Activated CD4-positive, alpha-beta T cell treated with anti-CD3 and anti-CD28 coated beads, Interleukin-2, amount 10 ng/mL, durations not matched to agents 24 days and 14 days (primary cell): Measurements from ENCODE around the gene ANK3. TPM values are rescaled to one million over a fixed set of nuclear protein-coding genes. Genes with fewer than 3 reads are reported as not detected.
A peak's percentile ranks its signal among the peaks of the same experiment; 100 is the strongest.

ENCODE experiments used
- DNase-seq: peaks from one replicate; pipeline ENCODE4 v3.0.0; 2022
- H3K27ac Mint-ChIP-seq: one replicate; pipeline ENCODE4 v1.8.0; 2022; ENCODE audit warnings: mild to moderate bottlenecking, mixed read lengths
- H3K27me3 Mint-ChIP-seq: one replicate; pipeline ENCODE4 v1.8.0; 2022; ENCODE audit warnings: mixed read lengths
- H3K36me3 Mint-ChIP-seq: one replicate; pipeline ENCODE4 v1.8.0; 2022; ENCODE audit warnings: low read depth, mild to moderate bottlenecking, mixed read lengths
- H3K4me1 Mint-ChIP-seq: one replicate; pipeline ENCODE4 v1.8.0; 2021; ENCODE audit warnings: mixed read lengths
- H3K4me3 Mint-ChIP-seq: one replicate; pipeline ENCODE4 v1.8.0; 2022; ENCODE audit warnings: mild to moderate bottlenecking, moderate library complexity, mixed read lengths
- H3K9me3 Mint-ChIP-seq: one replicate; pipeline ENCODE4 v1.8.0; 2021; ENCODE audit warnings: mixed read lengths
- intact Hi-C: fragments of 100-400 bp; cut with micrococcal nuclease; formaldehyde crosslinking; loops from one replicate; pipeline ENCODE4 v1.15.1; 2023
- total RNA-seq: library from RNA; stranded (reverse); gene quantifications from 2 replicates; pipeline ENCODE4 v1.2.3, GENCODE V29; 2022

The ANK3 gene
- total RNA-seq, 1 donor from 2014 or later: 23.5 TPM

DNA sequence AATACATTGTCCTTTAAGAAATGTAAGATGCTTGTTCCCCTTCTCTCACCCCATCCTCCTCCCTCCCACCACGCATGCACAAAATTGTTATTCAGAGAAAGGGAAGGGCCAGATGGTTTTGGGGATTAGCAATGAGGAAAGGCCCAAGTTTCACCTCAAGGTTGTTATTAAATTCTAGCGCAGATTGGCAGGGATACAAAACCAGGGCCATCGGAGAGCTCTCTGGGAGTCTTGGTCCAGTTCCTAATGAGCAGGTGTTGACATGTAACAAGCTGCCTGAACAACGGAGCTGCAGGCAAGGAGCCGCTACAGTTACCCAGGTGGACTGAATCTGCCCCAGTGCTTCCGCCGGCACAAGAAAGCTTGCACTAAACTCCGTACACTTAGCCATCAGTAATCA lies 9.7 kb upstream of the ANK3 start:
- intact Hi-C loops: no loop called here
- Mint-ChIP-seq H3K27me3 (no peaks in the 10 kb centered on the region), H3K27ac (no peak overlapping the region), H3K9me3 (no peaks in the 10 kb centered on the region), H3K4me1 (peaks cover 11% of the 10 kb centered on the region), H3K4me3 (no peak overlapping the region), H3K36me3 (no peaks in the 10 kb centered on the region)
- DNase-seq: no peak

DNA sequence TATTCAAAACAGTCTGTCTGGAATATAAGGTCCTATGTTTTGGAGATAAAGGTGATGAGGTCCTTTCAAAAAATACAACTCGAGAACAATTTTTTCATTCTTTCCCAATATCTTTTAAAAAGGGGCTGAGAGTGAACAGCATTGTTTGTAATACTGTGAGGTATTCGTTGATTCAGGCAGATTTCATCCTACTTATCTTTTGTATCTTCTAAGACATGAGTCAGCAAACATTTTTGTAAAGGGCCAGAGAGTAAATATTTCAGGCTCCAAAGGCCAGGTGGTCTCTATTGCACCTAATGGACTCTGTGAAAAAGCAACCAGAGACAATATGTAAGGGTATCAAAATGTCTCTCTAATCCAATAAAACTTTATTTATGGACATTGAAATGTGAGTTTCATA lies 8.1 kb upstream of the ANK3 start:
- H3K27ac Mint-ChIP-seq: no peak overlapping the region
- no peak for DNase-seq
- H3K27me3 Mint-ChIP-seq: no peaks in the 10 kb centered on the region
- H3K9me3 Mint-ChIP-seq: no peaks in the 10 kb centered on the region
- H3K4me3 Mint-ChIP-seq: no peak overlapping the region
- peaks cover 14% of the 10 kb centered on the region for H3K4me1 Mint-ChIP-seq
- no peaks in the 10 kb centered on the region for H3K36me3 Mint-ChIP-seq
- intact Hi-C loops: no loop called here

DNA sequence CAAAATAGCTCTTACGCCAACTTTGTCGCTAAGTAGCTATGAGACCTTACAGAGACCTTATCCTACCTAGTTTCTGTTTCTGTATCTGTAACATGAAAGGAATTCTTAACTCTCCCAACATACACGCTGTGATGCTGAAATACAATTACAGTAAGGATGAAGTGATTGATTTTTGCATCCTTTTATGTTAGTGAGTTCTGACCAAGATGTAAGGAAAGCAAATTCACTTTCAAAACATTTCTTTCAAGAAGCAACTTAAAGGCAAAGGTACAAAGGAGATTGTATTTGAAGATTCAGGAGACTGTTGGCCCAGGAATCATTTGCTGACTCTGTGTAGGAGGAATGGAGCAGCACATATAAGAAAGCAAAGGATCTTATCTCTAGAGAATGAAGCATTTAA lies 7.1 kb upstream of the ANK3 start:
- Mint-ChIP-seq H3K27ac (no peak overlapping the region), H3K4me3 (no peak overlapping the region), H3K27me3 (no peaks in the 10 kb centered on the region), H3K9me3 (no peaks in the 10 kb centered on the region), H3K36me3 (no peaks in the 10 kb centered on the region), H3K4me1 (peaks cover 14% of the 10 kb centered on the region)
- no peak for DNase-seq
- intact Hi-C loops: no loop called here

- Mint-ChIP-seq H3K27ac (no peak overlapping the region), H3K36me3 (no peaks in the 10 kb centered on the region), H3K27me3 (no peaks in the 10 kb centered on the region), H3K4me3 (no peak overlapping the region), H3K9me3 (no peaks in the 10 kb centered on the region), H3K4me1 (peaks cover 14% of the 10 kb centered on the region)
- no peak for DNase-seq
- intact Hi-C loops: no loop called here
These were observed 6.0 kb upstream of the ANK3 start for GRCh38 chr10:60395711-60396110.

DNA sequence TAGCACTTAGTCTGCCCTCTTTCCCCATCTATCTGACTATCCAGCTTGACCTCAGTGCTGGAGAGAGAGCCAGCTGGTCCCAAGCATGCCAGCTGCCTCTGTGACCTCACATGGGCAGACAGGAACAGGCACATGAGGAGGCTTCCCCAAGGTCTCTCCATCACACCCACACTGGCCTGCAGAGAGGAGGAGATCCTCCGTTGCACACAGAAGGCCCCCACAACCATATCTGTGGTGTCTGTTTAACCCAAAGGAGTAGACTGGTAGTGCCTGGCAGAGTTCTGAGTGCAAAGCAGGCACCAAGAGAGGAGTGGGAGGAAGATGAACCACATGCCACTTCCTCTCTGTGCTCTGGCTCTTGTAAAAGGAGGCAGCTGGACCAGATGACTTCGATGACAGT lies 4.8 kb upstream of the ANK3 start:
- peak; percentile 69 for DNase-seq

GRCh38 chr10:60390224-60390626 lies 550 bp upstream of the ANK3 start:
- no peaks in the 10 kb centered on the region for H3K9me3 Mint-ChIP-seq
- no peak for DNase-seq
- H3K4me1 Mint-ChIP-seq: peaks cover 14% of the 10 kb centered on the region
- no peak overlapping the region for H3K4me3 Mint-ChIP-seq
- no peak overlapping the region for H3K27ac Mint-ChIP-seq
- no peaks in the 10 kb centered on the region for H3K36me3 Mint-ChIP-seq
- no peaks in the 10 kb centered on the region for H3K27me3 Mint-ChIP-seq
- intact Hi-C loops: no loop called here

More for the DNA sequence above, 4.8 kb upstream of the ANK3 start:
- Mint-ChIP-seq H3K4me1 (peaks cover 14% of the 10 kb centered on the region), H3K4me3 (no peak overlapping the region), H3K27ac (no peak overlapping the region), H3K27me3 (no peaks in the 10 kb centered on the region), H3K9me3 (no peaks in the 10 kb centered on the region), H3K36me3 (no peaks in the 10 kb centered on the region)
- intact Hi-C loops: no loop called here

DNA sequence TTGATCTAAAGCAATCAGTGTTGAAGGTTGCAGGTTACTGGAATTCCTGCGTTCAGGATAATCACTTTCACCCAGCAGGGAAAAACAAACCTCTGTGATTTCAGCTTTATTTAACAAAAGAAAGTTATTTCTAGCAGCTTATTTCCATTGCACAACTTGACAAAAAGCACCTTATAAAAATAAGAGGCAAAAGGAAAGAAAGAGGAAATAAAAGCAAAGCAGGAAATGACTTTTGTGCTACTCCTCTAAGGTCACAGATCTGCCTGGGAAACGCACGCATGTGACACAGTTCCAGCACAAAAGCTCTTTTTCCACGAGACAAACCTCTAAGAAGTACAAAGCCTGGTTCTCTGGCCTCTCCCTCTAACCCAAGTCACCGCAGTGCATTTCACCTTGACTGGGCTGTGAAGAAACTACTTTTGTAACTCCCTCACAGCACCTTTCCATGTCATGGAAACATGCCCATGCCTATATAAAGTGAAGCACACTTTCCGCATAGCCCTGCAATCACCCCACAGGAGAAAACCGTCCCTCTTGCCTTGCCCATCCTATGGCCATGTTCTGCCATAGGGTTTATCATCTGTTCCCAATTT lies 870 bp downstream of the ANK3 start:
- Mint-ChIP-seq H3K36me3 (no peaks in the 10 kb centered on the region), H3K9me3 (no peaks in the 10 kb centered on the region), H3K27ac (peak overlapping the region; percentile 32), H3K27me3 (no peaks in the 10 kb centered on the region), H3K4me3 (no peak overlapping the region), H3K4me1 (peaks cover 9% of the 10 kb centered on the region)
- intact Hi-C loops: no loop called here
- DNase-seq: no peak

GRCh38 chr10:60388116-60388625 lies 1.5 kb downstream of the ANK3 start:
- Mint-ChIP-seq H3K4me1 (peaks cover 7% of the 10 kb centered on the region), H3K27ac (no peak overlapping the region), H3K9me3 (no peaks in the 10 kb centered on the region), H3K4me3 (no peak overlapping the region), H3K36me3 (no peaks in the 10 kb centered on the region), H3K27me3 (no peaks in the 10 kb centered on the region)
- DNase-seq: no peak
- intact Hi-C loops: no loop called here

DNA sequence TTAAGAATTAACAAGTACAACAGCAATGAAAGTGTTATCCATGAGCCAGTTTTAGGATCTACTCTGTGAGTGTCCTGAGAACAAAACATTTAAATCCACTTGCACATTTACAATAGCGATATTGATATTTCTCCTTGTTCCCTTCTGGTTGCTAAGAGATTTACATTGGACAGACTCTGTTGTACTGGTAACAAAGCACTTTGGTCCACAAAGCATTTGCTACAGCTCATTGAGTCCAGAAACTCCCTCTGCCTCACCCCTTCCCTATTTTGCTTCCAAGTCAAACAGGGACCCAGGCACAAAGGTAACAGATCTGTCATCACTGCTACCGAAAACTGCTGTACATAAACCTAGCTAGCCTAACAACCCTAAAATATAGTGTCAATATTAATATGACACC lies 2.1 kb downstream of the ANK3 start:
- Mint-ChIP-seq H3K9me3 (no peaks in the 10 kb centered on the region), H3K27me3 (no peaks in the 10 kb centered on the region), H3K36me3 (no peaks in the 10 kb centered on the region), H3K27ac (no peak overlapping the region), H3K4me3 (no peak overlapping the region), H3K4me1 (peaks cover 7% of the 10 kb centered on the region)
- DNase-seq: no peak
- intact Hi-C loops: no loop called here

- no peak overlapping the region for H3K27ac Mint-ChIP-seq
- no peaks in the 10 kb centered on the region for H3K36me3 Mint-ChIP-seq
These were observed 4.3 kb downstream of the ANK3 start for GRCh38 chr10:60385399-60385738.

GRCh38 chr10:60384708-60385398 lies 4.8 kb downstream of the ANK3 start:
- intact Hi-C loops: no loop called here
- peaks cover 7% of the 10 kb centered on the region for H3K4me1 Mint-ChIP-seq
- DNase-seq: no peak
- H3K4me3 Mint-ChIP-seq: no peak overlapping the region
- H3K9me3 Mint-ChIP-seq: no peaks in the 10 kb centered on the region
- no peaks in the 10 kb centered on the region for H3K27me3 Mint-ChIP-seq
- no peaks in the 10 kb centered on the region for H3K36me3 Mint-ChIP-seq
- H3K27ac Mint-ChIP-seq: no peak overlapping the region

More at GRCh38 chr10:60385399-60385738, 4.3 kb downstream of the ANK3 start:
- Mint-ChIP-seq H3K27me3 (no peaks in the 10 kb centered on the region), H3K9me3 (no peaks in the 10 kb centered on the region), H3K4me1 (peaks cover 7% of the 10 kb centered on the region), H3K4me3 (no peak overlapping the region)
- no peak for DNase-seq
- intact Hi-C loops: no loop called here

- no peak for DNase-seq
- intact Hi-C loops: no loop called here
- H3K27me3 Mint-ChIP-seq: no peaks in the 10 kb centered on the region
- H3K36me3 Mint-ChIP-seq: no peaks in the 10 kb centered on the region
- H3K27ac Mint-ChIP-seq: no peak overlapping the region
- H3K9me3 Mint-ChIP-seq: no peaks in the 10 kb centered on the region
- H3K4me3 Mint-ChIP-seq: no peak overlapping the region
- peaks cover 3% of the 10 kb centered on the region for H3K4me1 Mint-ChIP-seq
These were observed 5.7 kb downstream of the ANK3 start for GRCh38 chr10:60384011-60384410.

- no peaks in the 10 kb centered on the region for H3K36me3 Mint-ChIP-seq
- no peaks in the 10 kb centered on the region for H3K27me3 Mint-ChIP-seq
- intact Hi-C loops: no loop called here
- no peak overlapping the region for H3K27ac Mint-ChIP-seq
- no peak overlapping the region for H3K4me3 Mint-ChIP-seq
- no peak for DNase-seq
- H3K9me3 Mint-ChIP-seq: no peaks in the 10 kb centered on the region
- H3K4me1 Mint-ChIP-seq: no peaks in the 10 kb centered on the region
These were observed 6.6 kb downstream of the ANK3 start for GRCh38 chr10:60382946-60383681.

GRCh38 chr10:60380781-60381180 lies 8.9 kb downstream of the ANK3 start:
- no peak overlapping the region for H3K4me3 Mint-ChIP-seq
- intact Hi-C loops: no loop called here
- DNase-seq: no peak
- no peaks in the 10 kb centered on the region for H3K9me3 Mint-ChIP-seq
- H3K36me3 Mint-ChIP-seq: no peaks in the 10 kb centered on the region
- H3K4me1 Mint-ChIP-seq: peaks cover 3% of the 10 kb centered on the region
- no peak overlapping the region for H3K27ac Mint-ChIP-seq
- no peaks in the 10 kb centered on the region for H3K27me3 Mint-ChIP-seq
